Stimulated activated CD4-positive, alpha-beta T cell treated with anti-CD3 and anti-CD28 coated beads, TNF-alpha, amount 100 ng/mL, for 24 hours (primary cell): ENCODE measurements around the gene GMPPA.
A peak's percentile ranks its signal among the peaks of the same experiment; 100 is the strongest.

Experiments
- DNase-seq, 3 experiments: peaks; one replicate each; pipeline ENCODE4 v3.0.0-alpha.2; 2020; ENCODE audit warnings: low read depth in 3 of 3

The GMPPA gene

DNA sequence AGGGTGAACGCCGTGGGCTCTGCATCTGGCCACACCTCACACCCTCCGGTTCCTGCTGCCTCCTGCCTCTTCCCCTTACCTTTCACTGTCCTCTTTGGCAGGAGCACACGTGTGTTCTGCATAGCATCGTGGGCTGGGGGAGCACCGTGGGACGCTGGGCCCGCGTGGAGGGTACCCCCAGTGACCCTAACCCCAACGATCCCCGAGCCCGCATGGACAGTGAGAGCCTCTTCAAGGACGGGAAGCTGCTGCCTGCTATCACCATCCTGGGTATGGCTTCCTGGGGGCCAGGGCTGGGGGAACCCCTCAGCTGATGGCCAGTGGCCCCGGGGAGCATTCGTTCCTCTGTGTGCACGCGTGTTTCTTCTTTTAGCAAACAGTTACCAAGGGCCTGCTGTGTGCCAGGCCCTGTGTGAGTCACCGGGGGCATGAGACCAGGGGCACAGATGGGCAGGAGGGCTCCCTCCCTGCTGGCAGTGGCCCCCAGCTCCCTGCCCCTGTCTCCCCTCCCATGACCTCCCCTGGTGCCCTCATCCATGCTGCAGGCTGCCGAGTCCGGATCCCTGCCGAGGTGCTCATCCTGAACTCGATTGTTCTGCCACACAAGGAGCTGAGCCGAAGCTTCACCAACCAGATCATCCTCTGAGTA, 7.6 kb downstream of the GMPPA start:
- no peak for DNase-seq

GRCh38 chr2:219506802-219507526, 8.3 kb downstream of the GMPPA start:
- DNase-seq = no peak

DNA sequence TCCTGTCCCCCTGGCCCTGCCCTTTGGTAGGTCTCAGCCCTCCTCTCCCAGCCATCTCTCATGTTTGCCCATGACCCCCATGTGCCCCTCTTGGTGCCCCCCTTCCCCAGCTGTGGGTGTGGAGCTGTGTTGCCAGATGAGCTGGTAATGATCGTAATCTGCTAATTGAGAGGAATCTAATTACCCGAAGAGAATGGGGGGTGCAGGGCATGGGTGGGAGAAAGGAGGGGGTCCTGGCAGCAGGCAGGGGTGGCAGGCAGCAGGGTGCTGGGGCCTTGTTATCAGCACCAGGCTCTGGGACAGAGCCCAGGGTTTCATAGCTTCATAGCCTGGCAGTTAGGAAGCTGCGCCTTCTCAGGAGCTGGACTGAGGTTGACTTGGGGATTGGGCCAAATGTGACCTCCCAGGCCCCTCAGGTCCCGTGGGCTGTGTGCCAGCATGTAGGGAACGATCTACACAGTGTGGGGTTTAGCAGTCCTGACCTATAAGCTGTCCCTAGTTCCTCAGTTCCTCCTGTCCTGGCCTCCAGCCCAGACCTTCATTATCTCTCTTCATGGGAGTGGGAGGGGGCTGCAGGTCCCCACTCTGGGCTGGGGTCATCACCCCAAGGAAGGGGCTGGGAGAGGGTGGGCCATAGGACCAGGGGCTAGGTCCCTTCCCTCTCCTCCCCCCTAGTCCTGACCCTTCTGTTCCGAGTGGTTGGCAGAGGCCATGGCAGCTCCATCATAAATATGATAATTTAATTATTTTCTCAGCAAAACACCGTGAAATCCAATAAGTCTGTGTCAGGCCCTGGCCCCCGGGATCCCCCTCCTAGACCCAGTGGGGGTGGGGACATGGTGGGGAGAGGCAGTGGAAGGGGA, 9.1 kb downstream of the GMPPA start:
- no peak for DNase-seq

DNA sequence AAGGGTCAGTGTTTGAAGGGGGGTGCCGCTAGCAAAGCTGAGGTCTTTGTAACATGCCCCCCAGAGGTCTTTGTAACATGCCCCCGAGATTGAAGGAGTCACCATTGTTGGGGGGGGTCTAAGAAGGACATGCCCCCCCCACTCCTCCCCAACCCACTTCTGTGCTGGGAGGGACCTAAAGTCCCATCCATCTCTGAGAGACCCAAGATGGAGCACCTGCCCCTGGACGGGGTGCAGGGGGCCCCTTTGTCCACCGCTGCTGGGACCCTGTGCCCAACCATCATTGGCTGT, 9.7 kb downstream of the GMPPA start:
- DNase-seq = no peak

DNA sequence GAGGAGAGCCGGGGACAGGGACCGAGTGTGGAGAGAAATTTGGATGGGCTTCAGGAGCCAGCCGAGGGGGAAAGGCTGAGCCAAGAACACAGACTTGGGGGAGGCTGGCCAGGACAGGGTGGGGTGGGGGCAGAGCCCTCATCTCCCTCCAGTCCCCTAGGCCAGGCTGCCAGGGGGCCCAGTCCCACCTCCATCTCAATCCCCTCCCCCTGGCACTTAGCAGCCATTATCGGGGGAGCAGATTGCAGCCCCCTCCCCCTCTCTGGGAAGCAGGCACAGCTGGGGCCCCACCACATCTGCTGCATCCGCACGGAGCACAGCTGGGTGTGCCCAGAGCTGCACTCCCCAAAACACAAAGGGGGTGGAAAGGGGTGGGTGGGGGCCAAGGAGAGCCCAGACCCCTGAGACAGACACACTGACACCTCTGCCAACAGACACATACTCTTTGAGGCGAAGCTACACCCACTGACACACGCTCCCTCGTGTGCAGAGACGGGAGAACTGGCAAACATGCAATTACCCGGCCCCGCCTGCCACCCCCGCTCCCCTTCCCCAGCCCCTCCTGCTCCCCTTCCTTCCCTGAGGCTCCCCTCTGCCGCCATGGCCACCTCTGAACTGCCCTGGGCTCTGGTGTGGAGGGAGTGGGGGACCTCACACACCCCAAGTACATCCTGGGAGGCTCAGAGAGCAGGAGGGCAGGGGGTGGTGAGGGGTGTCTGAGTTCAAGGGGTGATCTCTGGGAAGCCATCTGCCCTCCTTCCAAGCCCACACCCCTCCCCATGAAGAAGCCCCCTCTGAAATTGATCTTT, 10.5 kb downstream of the GMPPA start:
- DNase-seq = no peak

GRCh38 chr2:219509780-219510511, 11.3 kb downstream of the GMPPA start:
- peak in 2 of 3 experiments; percentile 16 to 52 for DNase-seq

DNA sequence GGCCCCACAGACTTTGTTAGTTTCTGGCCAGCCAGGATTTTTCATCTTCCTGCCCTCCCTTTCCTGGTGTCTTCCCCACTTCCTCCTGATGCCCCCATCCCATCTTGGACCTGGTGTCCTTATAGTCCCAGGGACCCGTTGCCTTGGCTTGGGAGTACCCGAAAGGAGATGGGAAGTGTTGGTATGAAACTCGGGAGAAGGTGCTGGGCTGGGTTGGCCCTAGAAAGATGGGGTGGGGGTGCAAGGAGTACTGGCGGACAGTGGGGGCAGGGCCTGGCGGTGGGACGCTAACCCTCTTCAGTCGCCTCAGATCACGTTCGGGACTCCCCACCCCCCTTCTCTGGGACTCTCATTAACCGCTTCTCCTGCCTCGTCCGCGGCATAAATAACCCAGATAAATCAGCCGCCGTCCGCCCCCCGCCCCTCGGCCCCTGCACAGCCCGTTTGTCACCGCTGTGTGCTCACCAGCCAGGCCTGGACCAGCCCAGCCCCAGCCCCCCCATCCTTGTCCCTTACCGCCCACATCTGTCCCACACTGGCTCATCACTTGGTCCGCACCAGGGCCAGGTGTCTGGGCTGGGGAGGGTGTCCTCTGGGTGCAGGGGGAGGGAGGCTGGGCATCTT, 11.9 kb downstream of the GMPPA start:
- no peak for DNase-seq

- no peak for DNase-seq
Measured at GRCh38 chr2:219511547-219512325, 13.0 kb downstream of the GMPPA start.

GRCh38 chr2:219512524-219513216, 14.0 kb downstream of the GMPPA start:
- DNase-seq = no peak

GRCh38 chr2:219513787-219514186, 15.1 kb downstream of the GMPPA start:
- no peak for DNase-seq

DNA sequence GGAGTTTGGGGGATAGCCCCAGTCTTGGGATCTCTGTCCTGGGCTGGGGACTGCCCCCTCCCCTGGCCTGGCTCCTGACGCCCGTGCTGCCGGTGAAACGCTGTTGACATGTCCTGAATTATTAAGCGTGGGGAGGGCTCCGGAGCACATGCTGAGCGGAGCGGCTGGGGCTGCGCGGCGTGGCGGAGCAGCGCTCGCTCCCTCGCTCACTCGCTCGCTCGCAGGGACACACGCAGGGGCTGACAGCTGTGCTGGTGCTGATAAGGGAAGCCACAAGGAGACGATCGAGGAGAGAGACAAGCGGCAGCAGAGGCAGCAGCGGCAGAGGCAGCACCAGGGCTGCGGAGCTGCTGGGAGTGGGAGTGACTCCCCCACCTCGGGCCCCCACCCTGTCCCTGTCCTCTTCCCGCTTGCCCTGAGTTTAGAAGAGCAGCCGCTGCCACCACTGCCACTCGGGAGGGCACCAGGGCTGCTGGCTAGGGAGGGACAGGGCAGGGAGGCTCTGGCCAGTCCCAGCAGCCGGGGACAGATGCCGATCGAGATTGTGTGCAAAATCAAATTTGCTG, 15.6 kb downstream of the GMPPA start, which contains the start of gene ASIC4:
Gene ASIC4, plus strand, starts transcription at position 287 of the 566 bp plus-strand sequence. Its CDS starts 243 bp downstream, at position 530.
- DNase-seq = no peak

- DNase-seq = no peak
Measured at GRCh38 chr2:219514836-219515235, 16.1 kb downstream of the GMPPA start.

- no peak for DNase-seq
Measured at GRCh38 chr2:219515874-219516629, 17.4 kb downstream of the GMPPA start.

DNA sequence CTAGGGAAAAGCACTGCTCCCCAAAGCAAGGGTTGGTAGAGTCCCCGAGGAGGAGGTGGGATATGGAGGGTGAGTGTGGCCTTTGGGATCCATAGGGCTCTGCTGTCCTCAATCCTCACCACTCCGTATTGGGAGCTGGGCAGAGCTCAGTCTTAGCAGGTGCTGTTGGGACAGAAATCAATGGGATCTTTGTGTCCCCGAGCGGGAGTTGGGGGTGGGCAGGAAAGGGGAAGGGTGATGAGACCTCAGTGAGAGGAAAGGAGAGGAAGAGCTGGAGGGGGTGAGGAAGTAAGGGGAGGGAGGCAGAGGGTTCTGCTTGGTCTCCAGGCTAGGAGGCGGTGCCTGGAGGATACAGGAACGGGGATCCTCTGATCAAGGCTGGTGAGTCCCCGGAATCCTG, 18.2 kb downstream of the GMPPA start:
- no peak for DNase-seq

DNA sequence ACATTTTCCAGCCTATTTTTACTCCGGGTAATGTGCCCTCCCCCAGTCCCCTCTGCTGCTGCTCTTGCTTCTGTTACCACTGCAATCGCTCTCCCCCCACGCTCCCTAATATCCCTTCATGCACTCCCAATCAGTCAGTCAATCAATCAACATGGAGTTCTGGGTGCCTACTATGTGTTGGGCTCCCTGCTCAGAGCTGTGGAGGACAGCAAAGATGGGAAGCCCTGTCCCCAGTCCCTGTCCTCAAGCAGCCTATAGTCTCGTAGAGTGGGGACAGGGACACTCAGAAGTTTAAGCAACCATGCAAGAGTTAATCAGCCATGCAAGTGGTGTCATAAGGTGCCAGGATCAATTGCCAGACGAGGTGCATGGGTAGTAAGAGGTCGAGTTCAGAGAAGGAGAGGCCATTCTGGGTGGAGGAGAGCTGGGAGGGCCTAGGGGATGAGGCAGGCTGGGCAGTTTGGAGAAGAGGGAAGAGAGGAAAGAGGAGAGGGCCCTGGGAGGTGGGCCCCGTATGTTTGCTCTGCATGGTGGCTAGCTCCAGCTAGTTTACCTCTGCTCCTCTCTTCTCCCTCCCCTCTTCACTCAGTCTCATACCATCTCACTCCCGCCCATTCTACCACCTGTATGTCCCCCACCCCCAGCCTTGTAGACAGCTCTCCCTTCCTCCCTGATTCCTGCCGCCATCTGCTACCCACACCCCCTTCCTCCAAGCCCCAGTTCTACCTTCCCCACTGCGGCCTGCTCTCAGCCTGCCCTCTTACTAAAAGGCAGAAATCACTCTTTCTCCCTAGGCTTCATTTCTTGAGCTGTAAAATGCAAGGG, 19.5 kb downstream of the GMPPA start:
- no peak for DNase-seq

- no peak for DNase-seq
Measured at GRCh38 chr2:219519526-219519916, 20.8 kb downstream of the GMPPA start.

GRCh38 chr2:219520079-219520478, 21.4 kb downstream of the GMPPA start:
- no peak for DNase-seq
